Skeletal muscle tissue (tissue), 4 donors: ENCODE data around the gene ACTG2. TPM values are rescaled to one million over a fixed set of nuclear protein-coding genes. Genes with fewer than 3 reads are reported as not detected.

Experiments used
- H3K27ac ChIP-seq: one replicate; pipeline ENCODE4 v1.7.0; 2013; ENCODE audit warnings: mild to moderate bottlenecking, low read depth, low read length, inconsistent platforms
- H3K27me3 ChIP-seq, 3 donors: one replicate each; pipeline ENCODE4 v1.7.0; 2013; ENCODE audit warnings: low read length in 3 of 3; ENCODE audit not compliant: control insufficient read depth in 3 of 3, insufficient read depth in 3 of 3
- H3K36me3 ChIP-seq, 3 donors: one replicate each; pipeline ENCODE4 v1.7.0; 2013; ENCODE audit warnings: low read length in 3 of 3; ENCODE audit not compliant: control insufficient read depth in 3 of 3, insufficient read depth in 3 of 3
- H3K4me1 ChIP-seq, 3 donors: one replicate each; pipeline ENCODE4 v1.7.0; 2013; ENCODE audit warnings: low read length in 3 of 3, mild to moderate bottlenecking in 3 of 3; ENCODE audit not compliant: control insufficient read depth in 3 of 3, insufficient read depth in 3 of 3
- H3K4me3 ChIP-seq, 3 donors: one replicate each; pipeline ENCODE4 v1.7.0; 2013; ENCODE audit warnings: low read length in 3 of 3
- H3K9ac ChIP-seq, 3 donors: one replicate each; pipeline ENCODE4 v1.7.0; 2013; ENCODE audit warnings: low read length in 3 of 3, mild to moderate bottlenecking in 3 of 3, moderate library complexity in 2 of 3, low read depth in 1 of 3
- H3K9me3 ChIP-seq, 3 donors: one replicate each; pipeline ENCODE4 v1.7.0; 2013; ENCODE audit warnings: low read length in 3 of 3; ENCODE audit not compliant: control insufficient read depth in 3 of 3
- total RNA-seq: library from RNA; depleted of rRNA; stranded (reverse); fragments of >200 nt; gene quantifications from one replicate; pipeline ENCODE4 v1.2.3, GENCODE V29; 2014
- donor health status: Osteomylitis.

Gene ACTG2
- total RNA-seq, 1 donor from 2014 or later, result 1.6 TPM

DNA sequence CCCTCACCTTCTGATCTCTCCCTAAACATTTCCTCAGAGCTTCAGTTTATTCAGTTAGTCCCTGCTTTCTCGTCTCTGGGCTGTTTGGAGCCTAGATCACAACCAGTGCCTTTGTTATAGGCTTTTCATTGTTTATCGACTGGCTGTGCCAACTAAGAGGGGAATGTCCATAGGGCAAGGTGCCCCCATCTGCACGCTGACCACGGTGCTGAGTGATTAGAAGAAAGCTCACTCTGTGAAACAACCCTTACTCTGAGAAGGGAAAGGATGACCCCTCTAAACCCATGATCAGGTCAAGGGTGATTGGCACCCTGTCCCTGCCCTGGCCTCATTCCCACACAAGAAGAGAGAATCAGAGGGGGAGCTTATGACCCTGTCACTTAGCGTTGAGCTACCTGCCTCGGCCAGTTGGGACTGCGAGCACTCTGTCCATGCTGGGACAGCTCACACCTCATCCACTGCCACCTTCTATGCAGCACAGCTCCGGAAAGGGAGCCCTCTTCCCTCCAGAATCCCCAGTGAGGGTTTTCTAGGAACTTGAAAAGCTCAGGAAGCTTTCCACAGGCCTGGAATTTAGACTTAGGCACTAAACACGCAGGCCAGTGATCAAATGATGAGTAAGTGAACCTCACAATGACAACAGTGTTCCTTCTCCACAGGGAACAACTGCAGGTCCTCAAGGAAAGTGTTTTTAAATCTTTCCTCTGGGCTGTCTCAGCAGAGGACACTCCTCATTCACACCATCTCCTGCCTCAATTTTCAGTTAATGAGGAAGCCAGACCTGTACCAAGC, 2.3 kb upstream of the ACTG2 start:
- H3K9me3 ChIP-seq, result no peaks in the 10 kb centered on the region
- H3K4me3 ChIP-seq, result no peak overlapping the region
- H3K36me3 ChIP-seq, result no peaks in the 10 kb centered on the region
- no peak overlapping the region for H3K27ac ChIP-seq
- H3K4me1 ChIP-seq, result no peaks in the 10 kb centered on the region
- peaks cover 0 to 5% (median 0%) of the 10 kb centered on the region in 3 donors for H3K27me3 ChIP-seq
- no peak overlapping the region for H3K9ac ChIP-seq

DNA sequence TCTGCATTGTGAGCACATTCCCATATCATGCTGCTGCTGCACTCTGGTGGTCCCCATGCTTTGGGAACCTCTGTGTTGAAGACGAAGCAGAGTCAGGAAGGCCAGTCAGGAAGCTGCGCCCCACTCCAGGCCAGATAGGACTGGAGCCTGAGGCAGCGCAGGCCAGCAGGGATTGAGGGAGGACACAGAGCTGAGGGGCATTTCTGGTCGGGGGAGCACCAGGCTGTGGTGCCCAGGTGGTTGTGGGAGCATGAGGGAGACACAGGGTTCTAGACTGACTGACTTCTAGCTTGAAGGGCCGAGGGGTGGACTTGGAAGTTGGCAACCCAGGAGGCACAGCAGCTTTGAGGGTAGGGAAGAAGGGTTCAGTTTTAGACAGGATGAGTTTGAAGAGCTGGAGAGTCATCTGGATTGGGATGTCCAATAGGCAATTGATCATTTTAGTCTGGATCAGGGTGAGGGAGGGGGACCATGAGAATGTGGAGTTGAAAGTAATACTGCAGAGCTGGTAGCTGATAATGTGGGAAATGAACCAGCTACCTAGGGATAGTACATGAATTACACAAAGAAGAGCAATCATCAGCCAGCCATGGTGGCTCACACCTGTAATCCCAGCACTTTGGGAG, 1.4 kb upstream of the ACTG2 start:
- no peaks in the 10 kb centered on the region for H3K9me3 ChIP-seq
- no peak overlapping the region for H3K9ac ChIP-seq
- H3K36me3 ChIP-seq, result no peaks in the 10 kb centered on the region
- H3K27me3 ChIP-seq, result peaks cover 0 to 5% (median 0%) of the 10 kb centered on the region in 3 donors
- H3K27ac ChIP-seq, result no peak overlapping the region
- peaks cover 0 to under 1% (median 0%) of the 10 kb centered on the region in 3 donors for H3K4me1 ChIP-seq
- no peak overlapping the region for H3K4me3 ChIP-seq

DNA sequence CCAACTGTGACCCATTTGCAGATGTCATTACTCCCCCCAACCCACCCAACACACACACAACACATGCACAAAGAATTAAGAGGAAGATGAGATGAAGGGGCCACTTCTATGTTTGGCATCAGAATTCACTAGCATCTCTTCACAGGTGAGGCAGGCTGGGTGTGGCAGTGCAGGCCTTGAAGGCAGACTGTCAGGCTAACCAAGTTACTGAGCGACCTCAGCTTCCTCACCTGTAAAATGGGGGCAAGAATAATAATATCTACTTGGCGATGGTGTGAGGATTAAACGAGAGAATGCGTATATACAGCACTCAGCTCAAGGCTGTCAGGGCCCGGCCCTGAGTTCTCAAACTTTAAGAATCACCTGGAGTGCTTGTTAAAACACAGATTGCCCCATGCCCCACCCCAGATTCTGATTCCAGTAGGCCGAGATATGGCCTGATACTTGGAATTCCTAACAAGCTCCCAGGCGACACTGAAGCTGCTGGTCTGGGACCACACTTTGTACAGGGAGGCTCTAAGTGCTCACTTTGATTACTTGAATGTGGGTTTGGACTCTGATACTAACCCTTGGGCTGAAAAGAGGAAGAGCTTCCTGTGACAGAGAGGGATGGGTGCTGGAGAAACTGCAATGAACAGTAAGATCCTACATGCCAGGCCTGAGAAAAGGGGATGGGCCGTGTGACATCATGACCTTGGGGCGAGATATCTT, 1.1 kb downstream of the ACTG2 start:
- Histone ChIP-seq H3K4me3 (no peak overlapping the region), H3K9ac (peak overlapping the region in 1 of 3 donors; percentile 38), H3K36me3 (no peaks in the 10 kb centered on the region), H3K27ac (no peak overlapping the region), H3K4me1 (peaks cover 3 to 9% (median 7%) of the 10 kb centered on the region in 3 donors), H3K27me3 (peaks cover 0 to 2% (median 0%) of the 10 kb centered on the region in 3 donors), H3K9me3 (no peaks in the 10 kb centered on the region)

DNA sequence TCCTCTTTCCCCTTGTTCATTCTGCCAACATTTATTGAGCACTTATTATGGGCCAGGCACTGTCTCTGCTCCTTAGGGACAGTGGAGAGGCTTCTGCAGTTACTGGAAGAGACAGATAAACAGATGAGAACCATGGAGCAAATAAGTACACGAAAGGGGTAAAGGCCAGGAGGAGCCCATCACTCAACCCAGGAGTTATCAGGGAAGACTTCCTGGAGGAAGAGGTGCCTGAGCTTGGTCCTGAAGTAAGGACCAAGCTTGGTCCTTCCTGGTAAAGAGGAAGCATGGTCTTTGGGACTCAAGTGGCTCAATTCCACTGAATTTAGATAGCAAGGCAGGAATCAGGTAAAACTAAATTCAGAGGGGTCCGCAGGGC, 1.7 kb downstream of the ACTG2 start:
- Histone ChIP-seq H3K4me3 (no peak overlapping the region), H3K9me3 (no peaks in the 10 kb centered on the region), H3K36me3 (no peaks in the 10 kb centered on the region), H3K9ac (no peak overlapping the region), H3K27me3 (peaks cover 0 to 2% (median 0%) of the 10 kb centered on the region in 3 donors), H3K4me1 (peaks cover 3 to 9% (median 7%) of the 10 kb centered on the region in 3 donors), H3K27ac (no peak overlapping the region)

DNA sequence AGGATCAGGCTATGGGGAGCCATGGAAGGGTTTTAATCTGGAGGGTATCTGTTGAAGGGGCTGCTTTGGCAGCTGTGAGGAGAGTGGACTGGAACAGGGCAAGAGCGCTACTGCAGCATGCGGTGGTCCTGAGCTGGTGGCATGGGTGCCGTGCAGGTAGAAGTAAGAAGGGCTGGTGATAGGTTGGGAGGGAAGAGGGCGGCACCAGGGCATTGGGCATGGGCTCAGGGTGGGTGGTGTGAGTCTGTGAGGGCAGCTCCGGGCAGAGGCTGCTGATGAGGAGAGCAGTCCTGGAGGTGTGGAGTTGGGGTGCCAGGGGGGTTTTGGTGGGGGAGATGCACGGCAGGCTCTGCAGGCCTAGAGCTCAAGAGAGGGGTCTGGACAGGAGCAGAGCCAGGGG, 2.1 kb downstream of the ACTG2 start:
- Histone ChIP-seq H3K27ac (no peak overlapping the region), H3K4me1 (peaks cover 3 to 9% (median 7%) of the 10 kb centered on the region in 3 donors), H3K9me3 (no peaks in the 10 kb centered on the region), H3K4me3 (no peak overlapping the region), H3K36me3 (no peaks in the 10 kb centered on the region), H3K9ac (no peak overlapping the region), H3K27me3 (peaks cover 0 to 2% (median 0%) of the 10 kb centered on the region in 3 donors)

DNA sequence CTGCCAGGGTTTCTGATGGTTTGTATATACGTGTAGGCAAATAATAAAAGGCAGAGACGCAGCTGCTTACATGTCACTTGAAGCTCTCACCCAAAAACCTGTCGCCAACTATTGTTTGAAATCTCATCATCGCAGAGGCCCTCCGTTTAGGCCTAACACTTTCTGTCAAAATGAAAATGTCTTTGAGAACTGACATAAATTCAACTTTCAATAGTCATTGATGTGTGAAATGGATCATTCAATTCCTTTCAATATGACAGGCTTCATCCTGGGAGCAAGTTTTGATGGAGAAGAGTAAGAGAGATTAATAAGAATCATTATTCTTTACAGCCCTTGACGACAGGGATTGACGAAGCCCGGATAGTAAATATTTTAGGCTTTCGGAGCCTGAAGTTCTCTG, 2.7 kb downstream of the ACTG2 start:
- H3K4me3 ChIP-seq, result no peak overlapping the region
- peaks cover 3 to 9% (median 7%) of the 10 kb centered on the region in 3 donors for H3K4me1 ChIP-seq
- H3K27ac ChIP-seq, result no peak overlapping the region
- H3K27me3 ChIP-seq, result peaks cover 0 to 2% (median 0%) of the 10 kb centered on the region in 3 donors
- H3K9me3 ChIP-seq, result no peaks in the 10 kb centered on the region
- no peak overlapping the region for H3K9ac ChIP-seq
- H3K36me3 ChIP-seq, result no peaks in the 10 kb centered on the region

DNA sequence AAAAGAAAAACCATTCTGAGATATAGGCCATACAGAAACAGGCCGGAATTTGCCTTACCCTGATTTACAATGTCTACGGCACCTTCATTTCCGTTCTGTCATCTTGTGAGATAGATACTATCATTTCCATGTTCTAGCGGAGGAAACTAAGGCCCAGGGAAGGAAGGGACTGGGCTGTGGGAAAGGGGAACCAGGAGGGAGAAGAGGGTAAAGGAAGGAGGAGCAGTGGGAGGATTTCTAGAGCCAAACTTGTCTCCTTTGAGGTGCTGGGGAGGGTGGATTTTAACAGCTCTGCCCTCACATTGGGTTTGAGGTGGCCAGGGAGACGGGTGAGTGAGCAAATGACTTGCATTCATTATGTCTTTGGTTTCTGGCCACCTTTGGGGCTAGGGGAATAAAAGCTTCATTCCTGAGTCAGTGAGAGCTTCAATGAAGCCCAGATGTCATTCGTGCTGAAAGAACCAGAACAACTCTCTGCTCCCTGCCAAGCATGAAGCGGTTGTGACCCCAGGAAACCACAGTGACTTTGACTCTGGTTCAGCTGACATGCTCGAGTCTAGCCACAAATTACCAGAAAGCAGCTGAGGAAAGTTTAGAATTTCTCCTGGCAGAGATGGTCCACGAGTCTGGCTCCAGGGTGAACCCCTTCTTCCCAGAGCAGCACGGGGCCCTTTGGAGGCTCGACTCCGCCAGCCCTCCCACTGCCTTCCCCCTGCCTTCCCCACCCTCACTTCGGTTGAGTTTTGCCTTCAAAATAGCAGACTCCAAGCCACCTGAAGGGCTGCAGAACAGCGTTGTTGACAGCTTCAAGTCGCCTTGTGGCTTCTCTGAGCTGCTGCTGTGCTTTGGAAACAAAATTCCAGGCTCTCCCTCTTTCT, 3.8 kb downstream of the ACTG2 start:
- Histone ChIP-seq H3K4me1 (peaks cover 3 to 9% (median 7%) of the 10 kb centered on the region in 3 donors), H3K9ac (no peak overlapping the region), H3K4me3 (no peak overlapping the region), H3K27ac (no peak overlapping the region), H3K27me3 (peaks cover 0 to 6% (median 3%) of the 10 kb centered on the region in 3 donors), H3K36me3 (no peaks in the 10 kb centered on the region), H3K9me3 (no peaks in the 10 kb centered on the region)

DNA sequence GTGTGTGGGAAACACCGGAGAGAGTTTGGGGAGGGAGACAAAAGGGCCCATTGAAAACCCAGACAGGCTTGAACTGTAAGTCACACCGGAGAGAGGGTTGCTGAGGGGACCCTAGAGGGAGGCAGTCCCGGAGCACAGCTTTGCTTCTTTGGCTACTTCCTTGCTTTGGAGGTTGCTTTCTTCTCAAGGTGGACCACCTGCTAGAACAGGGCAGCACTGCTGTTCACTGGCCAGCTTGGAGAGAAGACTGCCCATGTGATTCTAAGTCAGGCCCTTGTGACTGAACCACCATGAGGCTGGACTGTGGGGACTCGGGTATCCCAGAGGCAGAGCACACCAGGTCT, 4.4 kb downstream of the ACTG2 start:
- no peak overlapping the region for H3K9ac ChIP-seq
- H3K27me3 ChIP-seq, result peaks cover 6% of the 10 kb centered on the region in 3 donors
- peaks cover 3 to 9% (median 7%) of the 10 kb centered on the region in 3 donors for H3K4me1 ChIP-seq
- no peak overlapping the region for H3K4me3 ChIP-seq
- no peak overlapping the region for H3K27ac ChIP-seq
- H3K9me3 ChIP-seq, result no peaks in the 10 kb centered on the region
- H3K36me3 ChIP-seq, result no peaks in the 10 kb centered on the region

DNA sequence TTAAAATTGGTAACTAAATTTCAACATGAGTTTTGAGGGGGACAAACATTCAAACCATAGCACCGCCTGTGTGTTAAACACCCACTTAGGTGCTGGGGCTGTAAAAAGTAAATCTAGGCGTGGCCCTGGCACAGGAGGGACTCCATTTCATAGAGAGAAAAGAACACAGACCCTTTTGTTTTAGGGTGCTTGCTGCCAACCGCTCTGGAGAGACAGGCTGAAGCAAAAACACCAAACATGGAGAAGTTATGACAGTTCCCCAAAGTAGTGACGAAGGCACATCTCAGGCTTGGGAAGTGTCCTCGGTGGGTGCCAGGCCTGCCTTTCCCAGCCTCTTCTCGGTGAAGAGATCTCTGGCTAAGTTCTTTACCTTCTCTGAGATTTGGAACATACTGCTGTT, 5.1 kb downstream of the ACTG2 start:
- Histone ChIP-seq H3K36me3 (no peaks in the 10 kb centered on the region), H3K27me3 (peaks cover 9 to 12% (median 10%) of the 10 kb centered on the region in 3 donors), H3K9ac (no peak overlapping the region), H3K27ac (no peak overlapping the region), H3K4me1 (peaks cover 3 to 9% (median 7%) of the 10 kb centered on the region in 3 donors), H3K9me3 (no peaks in the 10 kb centered on the region), H3K4me3 (no peak overlapping the region)
